ENCODE measurements around the gene CCDC188. TPM values are rescaled to one million over a fixed set of nuclear protein-coding genes. Genes with fewer than 3 reads are reported as not detected.
A peak's percentile ranks its signal among the peaks of the same experiment; 100 is the strongest.

Gene CCDC188
- total and polyA plus RNA-seq, 2 of the 13 experiments (the other 11 are each of a cell fraction or from before 2014, with no cell fraction given): not detected

DNA sequence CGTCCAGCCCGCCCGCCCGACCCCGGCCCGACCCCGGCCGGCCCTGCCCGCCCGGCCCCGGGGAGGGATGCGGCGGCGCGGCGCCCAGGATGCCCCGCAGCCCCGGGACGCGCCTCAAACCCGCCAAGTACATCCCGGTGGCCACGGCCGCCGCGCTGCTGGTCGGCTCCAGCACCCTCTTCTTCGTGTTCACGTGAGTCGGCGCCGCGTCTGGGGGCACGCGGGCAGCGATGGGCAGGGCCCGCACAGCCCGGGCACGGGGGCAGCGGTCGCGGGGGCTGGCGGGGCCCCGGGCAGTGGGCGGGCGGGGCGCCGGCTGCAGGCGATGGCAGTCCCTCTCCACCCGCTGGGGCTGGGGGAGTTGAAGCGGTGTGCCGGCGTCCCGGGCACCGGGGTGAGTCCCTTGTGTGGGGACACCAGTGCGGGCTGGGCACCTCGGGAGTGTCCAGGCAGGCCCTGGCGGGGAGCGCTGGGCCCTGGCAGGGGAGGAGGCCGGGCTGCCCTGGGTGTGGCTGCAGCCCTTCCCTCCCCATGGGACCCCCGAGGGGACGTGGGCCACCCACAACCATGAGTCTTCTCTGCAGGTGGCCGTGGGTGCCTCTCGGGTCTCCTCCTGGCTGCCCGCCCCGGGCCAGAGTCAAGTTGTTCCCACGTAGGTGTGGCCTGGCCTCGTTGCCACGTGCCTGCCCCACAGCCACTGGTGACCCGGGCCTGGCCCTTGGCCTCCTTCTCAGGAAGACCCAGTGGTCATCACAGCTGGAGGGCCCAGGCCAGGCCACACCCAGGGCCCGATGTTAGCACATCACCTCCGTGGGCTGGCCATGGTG lies 18.8 kb downstream of the CCDC188 start:
- WGBS (ENCODE audit: low lambda C conversion rate): 0% methylated on average over 4 of the region's 72 CpGs
- CTCF ChIA-PET (ENCODE audit: low intra/inter-chr PET ratio, low total read pairs): no interaction called here
- TF ChIP-seq SATB2 (CRISPR knock-in tag; IDR thresholded peaks at IDR 0.05): no peak
- no peak for TF ChIP-seq RFXAP (CRISPR knock-in tag; IDR thresholded peaks at IDR 0.05; ENCODE audit: borderline replicate concordance)
- TF ChIP-seq FOXJ3 (CRISPR knock-in tag; IDR thresholded peaks at IDR 0.05; ENCODE audit: borderline replicate concordance): no peak
- TF ChIP-seq THAP11 (CRISPR knock-in tag; IDR thresholded peaks at IDR 0.05): no peak
- TF ChIP-seq, protein P1, sequence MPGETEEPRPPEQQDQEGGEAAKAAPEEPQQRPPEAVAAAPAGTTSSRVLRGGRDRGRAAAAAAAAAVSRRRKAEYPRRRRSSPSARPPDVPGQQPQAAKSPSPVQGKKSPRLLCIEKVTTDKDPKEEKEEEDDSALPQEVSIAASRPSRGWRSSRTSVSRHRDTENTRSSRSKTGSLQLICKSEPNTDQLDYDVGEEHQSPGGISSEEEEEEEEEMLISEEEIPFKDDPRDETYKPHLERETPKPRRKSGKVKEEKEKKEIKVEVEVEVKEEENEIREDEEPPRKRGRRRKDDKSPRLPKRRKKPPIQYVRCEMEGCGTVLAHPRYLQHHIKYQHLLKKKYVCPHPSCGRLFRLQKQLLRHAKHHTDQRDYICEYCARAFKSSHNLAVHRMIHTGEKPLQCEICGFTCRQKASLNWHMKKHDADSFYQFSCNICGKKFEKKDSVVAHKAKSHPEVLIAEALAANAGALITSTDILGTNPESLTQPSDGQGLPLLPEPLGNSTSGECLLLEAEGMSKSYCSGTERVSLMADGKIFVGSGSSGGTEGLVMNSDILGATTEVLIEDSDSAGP (CRISPR knock-in tag; IDR thresholded peaks at IDR 0.05; ENCODE audit: borderline replicate concordance): peak; percentile 54; the same call in 1 of the 2 replicates
- no peak for TF ChIP-seq PTBP1 (IDR thresholded peaks at IDR 0.05; ENCODE audit: low read depth, low read length, poor library complexity, severe bottlenecking)
- TF ChIP-seq HIVEP1 (CRISPR knock-in tag; IDR thresholded peaks at IDR 0.05): peak; percentile 40; the same call in 1 of the 2 replicates
- no peak for TF ChIP-seq SP4 (CRISPR knock-in tag; IDR thresholded peaks at IDR 0.05)
- TF ChIP-seq POLR2AphosphoS2 (IDR thresholded peaks at IDR 0.05; ENCODE audit: low read depth, low read length): no peak
- TF ChIP-seq HDAC1 (CRISPR knock-in tag; IDR thresholded peaks at IDR 0.05): no peak; the same call in 1 of the 2 replicates
- TF ChIP-seq, protein P2, sequence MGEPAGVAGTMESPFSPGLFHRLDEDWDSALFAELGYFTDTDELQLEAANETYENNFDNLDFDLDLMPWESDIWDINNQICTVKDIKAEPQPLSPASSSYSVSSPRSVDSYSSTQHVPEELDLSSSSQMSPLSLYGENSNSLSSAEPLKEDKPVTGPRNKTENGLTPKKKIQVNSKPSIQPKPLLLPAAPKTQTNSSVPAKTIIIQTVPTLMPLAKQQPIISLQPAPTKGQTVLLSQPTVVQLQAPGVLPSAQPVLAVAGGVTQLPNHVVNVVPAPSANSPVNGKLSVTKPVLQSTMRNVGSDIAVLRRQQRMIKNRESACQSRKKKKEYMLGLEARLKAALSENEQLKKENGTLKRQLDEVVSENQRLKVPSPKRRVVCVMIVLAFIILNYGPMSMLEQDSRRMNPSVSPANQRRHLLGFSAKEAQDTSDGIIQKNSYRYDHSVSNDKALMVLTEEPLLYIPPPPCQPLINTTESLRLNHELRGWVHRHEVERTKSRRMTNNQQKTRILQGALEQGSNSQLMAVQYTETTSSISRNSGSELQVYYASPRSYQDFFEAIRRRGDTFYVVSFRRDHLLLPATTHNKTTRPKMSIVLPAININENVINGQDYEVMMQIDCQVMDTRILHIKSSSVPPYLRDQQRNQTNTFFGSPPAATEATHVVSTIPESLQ (CRISPR knock-in tag; conservative IDR thresholded peaks at IDR 0.05): no peak
- TF ChIP-seq RXRA (CRISPR knock-in tag; IDR thresholded peaks at IDR 0.05): peak; percentile 20; the same call in 1 of the 2 replicates
- TF ChIP-seq SMYD3 (CRISPR knock-in tag; IDR thresholded peaks at IDR 0.05): no peak
- TF ChIP-seq ZNF776 (CRISPR knock-in tag; IDR thresholded peaks at IDR 0.05): no peak
- no peak for TF ChIP-seq ARNT (IDR thresholded peaks at IDR 0.05)
- TF ChIP-seq ZNF207 (IDR thresholded peaks at IDR 0.05; ENCODE audit: borderline replicate concordance): no peak
- TF ChIP-seq, protein P3, sequence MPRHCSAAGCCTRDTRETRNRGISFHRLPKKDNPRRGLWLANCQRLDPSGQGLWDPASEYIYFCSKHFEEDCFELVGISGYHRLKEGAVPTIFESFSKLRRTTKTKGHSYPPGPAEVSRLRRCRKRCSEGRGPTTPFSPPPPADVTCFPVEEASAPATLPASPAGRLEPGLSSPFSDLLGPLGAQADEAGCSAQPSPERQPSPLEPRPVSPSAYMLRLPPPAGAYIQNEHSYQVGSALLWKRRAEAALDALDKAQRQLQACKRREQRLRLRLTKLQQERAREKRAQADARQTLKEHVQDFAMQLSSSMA (CRISPR knock-in tag; IDR thresholded peaks at IDR 0.05): no peak
- TF ChIP-seq KDM5B (CRISPR knock-in tag; IDR thresholded peaks at IDR 0.05; ENCODE audit: borderline replicate concordance): peak; percentile 49; the same call in 1 of the 2 replicates
- no peak for TF ChIP-seq PRPF4 (IDR thresholded peaks at IDR 0.05; ENCODE audit: low read depth, low read length, poor library complexity, severe bottlenecking)

More for the DNA sequence above, 18.8 kb downstream of the CCDC188 start:
- no TSS peak for BruUV-seq (replicated peaks)
- Histone ChIP-seq H3K27ac (ENCODE audit: extremely low read length, insufficient read depth, low read length) (no peak overlapping the region), H3K27me3 (ENCODE audit: control insufficient read depth in 1 of 2, insufficient read depth in 2 of 2, low read length in 2 of 2) (no peaks in the 10 kb centered on the region), H2AFZ (ENCODE audit: low read length) (no peak overlapping the region), H3K4me1 (ENCODE audit: insufficient read depth, low read length) (peaks cover 45% of the 10 kb centered on the region), H3K4me2 (ENCODE audit: low read depth, low read length) (peak overlapping the region; percentile 79), H3K4me3 (replicated peaks in 1 of 3; ENCODE audit: insufficient read depth in 1 of 3, low read depth in 2 of 3, low read length in 3 of 3) (peak overlapping the region; percentile 63 to 90 (median 85)), H3K36me3 (replicated peaks in 1 of 2; ENCODE audit: control insufficient read depth in 1 of 2, insufficient read depth in 2 of 2, low read length in 2 of 2) (peaks cover 0 to 9% of the 10 kb centered on the region in 2 experiments; a peak in 1 of 5 replicates), H4K20me1 (ENCODE audit: insufficient read depth, low read length) (peaks cover 3% of the 10 kb centered on the region; the same call in 1 of the 2 replicates), H3K9ac (ENCODE audit: insufficient read depth, low read depth, low read length) (peak overlapping the region; percentile 81), H3K79me2 (ENCODE audit: insufficient read depth, low read length) (peaks cover 17% of the 10 kb centered on the region), H3K9me3 (ENCODE audit: low read length) (no peaks in the 10 kb centered on the region)
- ATAC-seq (no peak), FAIRE-seq (no peak), DNase-seq (ENCODE audit: low spot score) (no peak)
- intact Hi-C loops (cut with micrococcal nuclease; ENCODE audit: unreplicated experiment): no loop called here
- in situ Hi-C loops (cut with HindIII; ENCODE audit: extremely low pct_ligation_motif_present, low pct_unique_long_range_greater_than_20kb): no loop called here
- POLR2A ChIA-PET: no interaction called here
